Measurements from ENCODE around the gene ZAP70. TPM values are rescaled to one million over a fixed set of nuclear protein-coding genes. Genes with fewer than 3 reads are reported as not detected.

The ZAP70 gene
- total and polyA plus RNA-seq, 2 of the 13 experiments (the other 11 are each of a cell fraction or from before 2014, with no cell fraction given): 0.51 to 4.0 TPM

DNA sequence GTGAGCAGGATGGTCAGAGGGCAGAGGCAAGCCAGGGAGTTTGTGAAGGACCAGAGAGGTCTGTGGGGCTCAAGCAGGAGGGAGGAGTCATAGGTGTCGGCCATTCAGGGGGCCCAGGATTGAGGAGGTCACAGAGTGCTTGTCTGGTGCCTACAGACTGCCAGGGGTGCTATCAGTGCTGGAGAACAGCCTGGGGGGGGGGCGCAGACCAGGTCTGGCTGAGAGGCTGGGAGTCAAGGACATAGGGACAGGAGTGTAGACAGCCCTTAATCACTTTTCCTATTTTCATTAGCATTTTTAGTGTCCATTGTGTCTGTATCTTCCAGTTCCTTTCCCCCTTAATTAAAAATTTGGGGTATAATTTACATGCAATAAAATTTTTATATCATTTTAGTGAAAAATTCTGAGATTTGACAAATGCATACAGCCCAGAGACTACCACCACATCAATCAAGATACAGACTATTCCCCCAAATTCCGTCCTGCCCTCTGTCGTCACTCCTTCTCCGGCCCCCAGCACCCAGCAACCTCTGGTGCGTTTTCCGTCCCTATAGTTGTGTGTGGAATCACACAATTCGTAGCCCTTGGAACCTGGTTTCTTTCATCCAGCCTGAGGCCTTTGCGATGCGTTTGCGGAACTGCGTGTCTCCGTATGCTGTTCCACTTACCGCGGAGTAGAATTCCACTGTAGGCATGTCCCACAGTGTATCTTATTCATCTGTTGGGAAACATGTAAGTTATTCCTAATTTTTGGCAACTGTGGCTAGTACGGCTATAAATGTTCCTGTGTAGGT lies 6.2 kb downstream of the ZAP70 start:
- ChIA-PET CTCF (ENCODE audit: low intra/inter-chr PET ratio, low total read pairs) (no interaction called here), POLR2A (no interaction called here)
- no peaks in the 10 kb centered on the region for H4K20me1 ChIP-seq (ENCODE audit: insufficient read depth, low read length)
- no peaks in the 10 kb centered on the region for H3K4me1 ChIP-seq (ENCODE audit: insufficient read depth, low read length)
- DNase-seq (ENCODE audit: low spot score): no peak
- no TSS peak for BruUV-seq (replicated peaks)
- no peak for ATAC-seq
- H3K4me2 ChIP-seq (ENCODE audit: low read depth, low read length): no peak overlapping the region
- H3K36me3 ChIP-seq (replicated peaks in 1 of 2; ENCODE audit: control insufficient read depth in 1 of 2, insufficient read depth in 2 of 2, low read length in 2 of 2): no peaks in the 10 kb centered on the region
- H3K79me2 ChIP-seq (ENCODE audit: insufficient read depth, low read length): no peaks in the 10 kb centered on the region
- no peak for FAIRE-seq
- H3K4me3 ChIP-seq (replicated peaks in 1 of 3; ENCODE audit: insufficient read depth in 1 of 3, low read depth in 2 of 3, low read length in 3 of 3): no peak overlapping the region
- in situ Hi-C loops (cut with HindIII; ENCODE audit: extremely low pct_ligation_motif_present, low pct_unique_long_range_greater_than_20kb) (no loop called here), intact Hi-C loops (cut with micrococcal nuclease; ENCODE audit: unreplicated experiment) (loop anchor here (10.0 kb wide), 1 partner anchor 545 kb away; no protein-coding TSS in a partner anchor)
- H3K27me3 ChIP-seq (ENCODE audit: control insufficient read depth in 1 of 2, insufficient read depth in 2 of 2, low read length in 2 of 2): peaks cover 0 to 8% of the 10 kb centered on the region in 2 experiments; a peak in 2 of 5 replicates
- no peak overlapping the region for H2AFZ ChIP-seq (ENCODE audit: low read length)
- no peak overlapping the region for H3K9ac ChIP-seq (ENCODE audit: insufficient read depth, low read depth, low read length)
- no peak overlapping the region for H3K27ac ChIP-seq (ENCODE audit: extremely low read length, insufficient read depth, low read length)
- WGBS (ENCODE audit: low lambda C conversion rate): 66% methylated on average over 16 of the region's 16 CpGs
- TF ChIP-seq MEIS1 (CRISPR knock-in tag; IDR thresholded peaks at IDR 0.05; ENCODE audit: borderline replicate concordance) (no peak), ESRRA (CRISPR knock-in tag; IDR thresholded peaks at IDR 0.05; ENCODE audit: low read depth) (no peak), HOXD1 (CRISPR knock-in tag; IDR thresholded peaks at IDR 0.05) (no peak), NFATC3 (CRISPR knock-in tag; IDR thresholded peaks at IDR 0.05) (no peak), SOX13 (IDR thresholded peaks at IDR 0.05) (no peak), SOX13 (CRISPR knock-in tag; conservative IDR thresholded peaks at IDR 0.05 in 1 of 2, IDR thresholded peaks at IDR 0.05 in 1 of 2) (no peak), ETV6 (CRISPR knock-in tag; conservative IDR thresholded peaks at IDR 0.05) (no peak), THYN1 (CRISPR knock-in tag; IDR thresholded peaks at IDR 0.05; ENCODE audit: borderline replicate concordance, low read depth) (no peak)
- TF ChIP-seq, protein P1, sequence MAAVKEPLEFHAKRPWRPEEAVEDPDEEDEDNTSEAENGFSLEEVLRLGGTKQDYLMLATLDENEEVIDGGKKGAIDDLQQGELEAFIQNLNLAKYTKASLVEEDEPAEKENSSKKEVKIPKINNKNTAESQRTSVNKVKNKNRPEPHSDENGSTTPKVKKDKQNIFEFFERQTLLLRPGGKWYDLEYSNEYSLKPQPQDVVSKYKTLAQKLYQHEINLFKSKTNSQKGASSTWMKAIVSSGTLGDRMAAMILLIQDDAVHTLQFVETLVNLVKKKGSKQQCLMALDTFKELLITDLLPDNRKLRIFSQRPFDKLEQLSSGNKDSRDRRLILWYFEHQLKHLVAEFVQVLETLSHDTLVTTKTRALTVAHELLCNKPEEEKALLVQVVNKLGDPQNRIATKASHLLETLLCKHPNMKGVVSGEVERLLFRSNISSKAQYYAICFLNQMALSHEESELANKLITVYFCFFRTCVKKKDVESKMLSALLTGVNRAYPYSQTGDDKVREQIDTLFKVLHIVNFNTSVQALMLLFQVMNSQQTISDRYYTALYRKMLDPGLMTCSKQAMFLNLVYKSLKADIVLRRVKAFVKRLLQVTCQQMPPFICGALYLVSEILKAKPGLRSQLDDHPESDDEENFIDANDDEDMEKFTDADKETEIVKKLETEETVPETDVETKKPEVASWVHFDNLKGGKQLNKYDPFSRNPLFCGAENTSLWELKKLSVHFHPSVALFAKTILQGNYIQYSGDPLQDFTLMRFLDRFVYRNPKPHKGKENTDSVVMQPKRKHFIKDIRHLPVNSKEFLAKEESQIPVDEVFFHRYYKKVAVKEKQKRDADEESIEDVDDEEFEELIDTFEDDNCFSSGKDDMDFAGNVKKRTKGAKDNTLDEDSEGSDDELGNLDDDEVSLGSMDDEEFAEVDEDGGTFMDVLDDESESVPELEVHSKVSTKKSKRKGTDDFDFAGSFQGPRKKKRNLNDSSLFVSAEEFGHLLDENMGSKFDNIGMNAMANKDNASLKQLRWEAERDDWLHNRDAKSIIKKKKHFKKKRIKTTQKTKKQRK (IDR thresholded peaks at IDR 0.05; ENCODE audit: low read length): no peak
- TF ChIP-seq, protein P2, sequence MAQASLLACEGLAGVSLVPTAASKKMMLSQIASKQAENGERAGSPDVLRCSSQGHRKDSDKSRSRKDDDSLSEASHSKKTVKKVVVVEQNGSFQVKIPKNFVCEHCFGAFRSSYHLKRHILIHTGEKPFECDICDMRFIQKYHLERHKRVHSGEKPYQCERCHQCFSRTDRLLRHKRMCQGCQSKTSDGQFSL (CRISPR knock-in tag; IDR thresholded peaks at IDR 0.05): no peak
- H3K9me3 ChIP-seq (ENCODE audit: low read length): no peaks in the 10 kb centered on the region
